GM10266 (cell line): ENCODE results near the gene RFX8.

Experiments
- DNase-seq: peaks from one replicate; pipeline ENCODE4 v3.0.0; 2012; ENCODE audit errors: extremely low spot score
- TF ChIP-seq, protein P1 (sequence below): IDR thresholded peaks from 2 replicates; pipeline ENCODE4 v1.5.1; 2012; ENCODE audit warnings: mild to moderate bottlenecking, low read depth; ENCODE audit not compliant: control insufficient read depth, insufficient read depth; ENCODE audit errors: missing control alignments

RFX8 gene

DNA sequence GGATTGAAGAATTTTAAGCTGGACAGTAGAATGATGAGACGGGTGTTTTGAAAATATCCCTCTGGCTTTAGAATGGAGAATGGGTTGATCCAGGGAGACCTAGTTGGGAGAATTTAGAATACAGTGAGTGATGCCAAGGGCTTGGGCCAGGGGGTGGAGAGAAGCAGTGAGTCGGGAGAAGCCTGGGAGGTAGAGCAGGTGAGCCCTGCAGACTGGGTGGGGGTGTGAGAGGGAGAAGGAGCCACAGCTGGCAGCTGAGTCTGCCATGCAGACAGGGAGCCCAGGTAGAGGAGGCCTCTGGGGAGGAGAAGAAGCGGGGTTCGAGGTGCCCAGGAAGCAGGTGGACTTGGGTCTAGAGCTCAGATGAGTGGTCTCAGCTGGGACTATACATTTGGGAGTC lies 105.8 kb downstream of the RFX8 start:
- DNase-seq: no peak
- TF ChIP-seq, protein P1, sequence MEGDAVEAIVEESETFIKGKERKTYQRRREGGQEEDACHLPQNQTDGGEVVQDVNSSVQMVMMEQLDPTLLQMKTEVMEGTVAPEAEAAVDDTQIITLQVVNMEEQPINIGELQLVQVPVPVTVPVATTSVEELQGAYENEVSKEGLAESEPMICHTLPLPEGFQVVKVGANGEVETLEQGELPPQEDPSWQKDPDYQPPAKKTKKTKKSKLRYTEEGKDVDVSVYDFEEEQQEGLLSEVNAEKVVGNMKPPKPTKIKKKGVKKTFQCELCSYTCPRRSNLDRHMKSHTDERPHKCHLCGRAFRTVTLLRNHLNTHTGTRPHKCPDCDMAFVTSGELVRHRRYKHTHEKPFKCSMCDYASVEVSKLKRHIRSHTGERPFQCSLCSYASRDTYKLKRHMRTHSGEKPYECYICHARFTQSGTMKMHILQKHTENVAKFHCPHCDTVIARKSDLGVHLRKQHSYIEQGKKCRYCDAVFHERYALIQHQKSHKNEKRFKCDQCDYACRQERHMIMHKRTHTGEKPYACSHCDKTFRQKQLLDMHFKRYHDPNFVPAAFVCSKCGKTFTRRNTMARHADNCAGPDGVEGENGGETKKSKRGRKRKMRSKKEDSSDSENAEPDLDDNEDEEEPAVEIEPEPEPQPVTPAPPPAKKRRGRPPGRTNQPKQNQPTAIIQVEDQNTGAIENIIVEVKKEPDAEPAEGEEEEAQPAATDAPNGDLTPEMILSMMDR: no peak

GRCh38 chr2:101368376-101368775 lies 106.5 kb downstream of the RFX8 start:
- DNase-seq: no peak
- TF ChIP-seq, protein P1: no peak

- TF ChIP-seq, protein P1: no peak
- no peak for DNase-seq
Measured at GRCh38 chr2:101367508-101367907, 107.4 kb downstream of the RFX8 start.

DNA sequence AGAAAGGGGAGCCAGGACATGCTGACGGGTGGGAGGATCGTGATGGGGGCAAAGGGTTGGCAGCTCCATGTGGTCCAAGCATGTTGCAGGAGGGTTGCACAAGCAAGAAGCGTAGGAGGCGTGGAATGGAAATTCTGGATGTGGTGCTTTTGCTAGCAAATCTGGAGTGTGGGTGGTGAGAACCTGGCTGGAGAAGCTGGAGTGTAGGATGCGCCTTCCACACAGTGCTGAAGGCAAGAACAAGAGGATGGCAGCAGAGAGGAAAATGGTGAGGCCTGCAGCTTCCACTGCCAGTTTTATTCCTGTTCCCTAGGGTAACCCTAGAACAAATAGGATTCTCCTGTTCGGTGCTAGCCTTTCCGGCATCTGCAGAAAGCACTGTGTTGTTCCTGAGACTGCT lies 110.0 kb downstream of the RFX8 start:
- DNase-seq: no peak
- TF ChIP-seq, protein P1: no peak

DNA sequence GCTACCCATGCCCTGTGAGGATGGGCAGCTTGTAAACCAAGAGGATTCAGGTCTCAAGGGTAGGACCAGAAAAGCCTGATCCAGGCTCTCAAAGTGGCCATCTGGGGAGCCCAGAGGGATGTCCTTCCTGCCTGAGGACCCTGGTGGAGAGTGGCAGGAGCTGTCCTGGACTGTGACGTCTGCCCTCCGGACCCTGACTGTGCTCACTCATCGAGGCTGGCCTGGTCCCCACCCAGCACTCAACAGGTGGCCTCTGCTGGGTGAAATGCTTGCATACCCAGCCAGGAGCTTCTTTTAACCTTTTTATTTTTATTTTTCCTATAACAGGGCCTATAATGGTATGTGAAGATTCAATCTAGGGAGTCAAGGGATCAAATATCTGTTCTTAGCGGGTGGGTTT lies 112.1 kb downstream of the RFX8 start:
- TF ChIP-seq, protein P1: no peak
- no peak for DNase-seq

GRCh38 chr2:101362316-101362715 lies 112.6 kb downstream of the RFX8 start:
- DNase-seq: no peak
- TF ChIP-seq, protein P1: no peak

DNA sequence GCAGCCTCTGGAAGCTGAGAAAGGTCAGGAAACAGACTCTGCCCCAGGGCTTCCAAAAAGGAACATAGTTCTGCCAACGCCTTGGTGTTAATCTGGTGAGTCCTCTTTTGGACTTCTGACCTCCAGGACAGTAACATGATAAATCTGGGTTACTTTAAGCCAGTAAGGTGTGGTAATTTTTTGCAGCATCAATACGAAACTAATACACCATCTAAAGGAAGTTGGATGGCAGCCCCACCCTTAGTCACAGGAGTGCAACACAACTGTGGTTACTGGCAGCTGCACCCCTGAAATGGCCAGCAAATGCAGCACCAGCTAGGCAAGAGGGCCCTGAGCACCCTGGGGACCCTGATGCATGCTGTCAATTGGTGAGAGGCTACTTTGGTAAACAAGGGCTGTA lies 113.4 kb downstream of the RFX8 start:
- TF ChIP-seq, protein P1: no peak
- DNase-seq: no peak

GRCh38 chr2:101361121-101361520 lies 113.8 kb downstream of the RFX8 start:
- TF ChIP-seq, protein P1: no peak
- DNase-seq: no peak
